Fibroblast of mammary gland (primary cell): Measurements from ENCODE around the gene INSRR.

Source experiments
- DNase-seq: peaks from one replicate; pipeline ENCODE4 v3.0.0-alpha.2; 2010; ENCODE audit warnings: low read depth
- H3K4me3 ChIP-seq: 2 replicates; pipeline ENCODE4 v1.5.1; 2011; ENCODE audit warnings: low read depth, mild to moderate bottlenecking, low read length, moderate library complexity; ENCODE audit not compliant: control insufficient read depth
- TF ChIP-seq, protein P1 (sequence below): conservative IDR thresholded peaks from 2 replicates; pipeline ENCODE4 v1.5.1; 2011; ENCODE audit warnings: low read depth, low read length, inconsistent platforms; ENCODE audit not compliant: control insufficient read depth, insufficient read depth

INSRR gene

DNA sequence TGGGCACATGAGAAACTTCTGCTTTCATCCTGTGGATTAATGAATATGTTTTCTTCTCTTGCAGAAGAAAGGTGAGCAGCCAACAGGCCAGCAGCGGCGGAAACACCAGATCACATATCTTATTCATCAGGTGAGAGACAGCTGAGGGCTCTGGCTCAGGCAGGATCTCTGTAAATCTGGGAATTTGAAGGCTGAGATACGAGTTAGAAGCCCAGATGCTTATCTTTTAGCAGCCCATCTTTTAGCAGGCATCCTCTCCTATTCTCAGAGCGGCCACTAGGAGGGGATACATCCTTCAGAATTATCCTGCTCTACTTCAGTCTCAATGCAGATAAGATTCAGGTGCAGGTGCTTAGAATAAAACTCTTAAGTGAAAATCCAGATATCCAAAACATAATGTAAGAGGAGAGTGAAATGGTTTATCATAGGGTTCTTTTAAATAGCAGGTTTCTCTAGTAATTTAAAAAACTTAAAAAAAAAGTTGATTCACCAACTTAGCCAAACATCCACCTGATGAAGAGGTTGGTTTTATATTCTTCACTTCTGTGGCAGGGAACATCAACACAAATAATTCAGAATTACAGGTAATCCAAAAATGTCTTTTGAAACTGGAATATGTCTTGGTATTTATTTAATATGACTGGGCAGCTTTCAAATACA, 61.6 kb downstream of the INSRR start:
- DNase-seq: peak; percentile 65
- TF ChIP-seq, protein P1, sequence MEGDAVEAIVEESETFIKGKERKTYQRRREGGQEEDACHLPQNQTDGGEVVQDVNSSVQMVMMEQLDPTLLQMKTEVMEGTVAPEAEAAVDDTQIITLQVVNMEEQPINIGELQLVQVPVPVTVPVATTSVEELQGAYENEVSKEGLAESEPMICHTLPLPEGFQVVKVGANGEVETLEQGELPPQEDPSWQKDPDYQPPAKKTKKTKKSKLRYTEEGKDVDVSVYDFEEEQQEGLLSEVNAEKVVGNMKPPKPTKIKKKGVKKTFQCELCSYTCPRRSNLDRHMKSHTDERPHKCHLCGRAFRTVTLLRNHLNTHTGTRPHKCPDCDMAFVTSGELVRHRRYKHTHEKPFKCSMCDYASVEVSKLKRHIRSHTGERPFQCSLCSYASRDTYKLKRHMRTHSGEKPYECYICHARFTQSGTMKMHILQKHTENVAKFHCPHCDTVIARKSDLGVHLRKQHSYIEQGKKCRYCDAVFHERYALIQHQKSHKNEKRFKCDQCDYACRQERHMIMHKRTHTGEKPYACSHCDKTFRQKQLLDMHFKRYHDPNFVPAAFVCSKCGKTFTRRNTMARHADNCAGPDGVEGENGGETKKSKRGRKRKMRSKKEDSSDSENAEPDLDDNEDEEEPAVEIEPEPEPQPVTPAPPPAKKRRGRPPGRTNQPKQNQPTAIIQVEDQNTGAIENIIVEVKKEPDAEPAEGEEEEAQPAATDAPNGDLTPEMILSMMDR: peak; percentile 88
- no peak overlapping the region for H3K4me3 ChIP-seq

DNA sequence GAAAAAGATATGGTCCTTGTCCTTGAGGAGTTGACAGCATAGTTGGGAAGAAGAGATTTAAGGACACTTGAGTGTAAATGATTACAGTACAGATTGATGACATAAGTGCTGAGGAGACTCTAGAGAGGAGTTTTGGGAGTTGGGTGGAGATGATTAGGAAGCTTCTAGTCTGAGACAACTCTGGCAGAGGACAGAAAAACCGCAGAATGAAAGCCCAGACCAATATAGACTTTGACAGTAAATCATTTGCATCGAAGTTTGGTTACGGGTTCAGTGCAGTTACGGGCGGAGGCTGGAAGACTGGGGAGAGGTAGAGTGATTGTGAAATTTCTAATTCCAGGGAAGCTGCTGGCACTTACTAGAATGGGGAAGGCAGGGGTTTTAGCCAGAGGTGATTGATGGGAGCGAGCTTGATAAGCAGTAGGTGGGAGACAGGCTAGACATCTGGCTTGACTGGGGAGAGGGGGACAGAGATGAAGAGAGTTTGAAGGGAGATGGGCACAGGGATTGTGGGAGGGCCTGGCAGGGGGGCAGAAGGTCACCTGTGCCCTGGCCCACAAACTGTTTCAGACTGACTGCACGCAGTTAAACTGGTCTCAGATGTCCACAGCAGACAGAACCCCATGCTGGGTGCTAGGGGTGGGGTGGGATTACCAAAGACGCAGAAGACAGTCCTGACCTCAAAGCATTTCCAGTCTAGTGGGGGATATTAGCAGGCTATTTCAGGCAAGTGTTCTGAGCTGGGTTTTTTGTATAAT, 62.4 kb downstream of the INSRR start:
- no peak overlapping the region for H3K4me3 ChIP-seq
- peak; percentile 45 for DNase-seq
- TF ChIP-seq, protein P1: no peak

DNA sequence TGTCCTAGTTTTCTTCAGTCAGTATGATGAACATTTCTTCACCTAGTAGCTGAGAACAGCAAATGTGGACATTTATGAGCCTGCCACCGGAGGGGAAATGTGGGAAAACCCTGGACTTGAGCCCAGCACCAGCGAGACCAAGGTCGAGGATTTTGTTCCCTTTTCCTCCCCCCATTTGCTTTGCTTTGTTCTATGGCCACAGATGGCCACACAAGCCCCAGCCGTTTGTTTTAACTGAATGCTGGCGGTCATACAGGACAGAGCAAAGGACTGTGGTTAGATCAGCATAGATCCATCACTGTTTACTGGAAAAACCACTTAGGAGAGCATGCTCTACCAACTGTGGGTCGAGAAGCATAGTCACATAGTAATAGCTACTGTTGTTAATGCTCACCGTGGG, 63.1 kb downstream of the INSRR start:
- no peak overlapping the region for H3K4me3 ChIP-seq
- DNase-seq: no peak
- TF ChIP-seq, protein P1: no peak

DNA sequence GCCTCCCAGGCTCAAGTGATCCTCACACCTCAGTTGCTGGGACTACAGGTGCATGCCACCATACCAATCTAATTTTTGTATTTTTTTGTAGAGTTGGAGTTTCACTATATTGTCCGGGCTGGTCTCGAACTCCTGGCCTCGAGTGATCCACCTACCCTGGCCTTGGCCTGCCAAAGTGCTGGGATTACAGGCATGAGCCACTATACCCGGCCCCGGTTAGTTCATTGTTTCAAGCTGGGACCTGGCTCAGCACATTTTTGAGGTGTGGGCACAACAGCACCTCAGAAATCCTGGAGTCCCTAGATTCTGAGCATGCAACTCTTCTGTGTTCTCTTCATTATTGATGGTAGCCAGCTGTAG, 63.6 kb downstream of the INSRR start:
- DNase-seq: no peak
- no peak overlapping the region for H3K4me3 ChIP-seq
- TF ChIP-seq, protein P1: no peak

DNA sequence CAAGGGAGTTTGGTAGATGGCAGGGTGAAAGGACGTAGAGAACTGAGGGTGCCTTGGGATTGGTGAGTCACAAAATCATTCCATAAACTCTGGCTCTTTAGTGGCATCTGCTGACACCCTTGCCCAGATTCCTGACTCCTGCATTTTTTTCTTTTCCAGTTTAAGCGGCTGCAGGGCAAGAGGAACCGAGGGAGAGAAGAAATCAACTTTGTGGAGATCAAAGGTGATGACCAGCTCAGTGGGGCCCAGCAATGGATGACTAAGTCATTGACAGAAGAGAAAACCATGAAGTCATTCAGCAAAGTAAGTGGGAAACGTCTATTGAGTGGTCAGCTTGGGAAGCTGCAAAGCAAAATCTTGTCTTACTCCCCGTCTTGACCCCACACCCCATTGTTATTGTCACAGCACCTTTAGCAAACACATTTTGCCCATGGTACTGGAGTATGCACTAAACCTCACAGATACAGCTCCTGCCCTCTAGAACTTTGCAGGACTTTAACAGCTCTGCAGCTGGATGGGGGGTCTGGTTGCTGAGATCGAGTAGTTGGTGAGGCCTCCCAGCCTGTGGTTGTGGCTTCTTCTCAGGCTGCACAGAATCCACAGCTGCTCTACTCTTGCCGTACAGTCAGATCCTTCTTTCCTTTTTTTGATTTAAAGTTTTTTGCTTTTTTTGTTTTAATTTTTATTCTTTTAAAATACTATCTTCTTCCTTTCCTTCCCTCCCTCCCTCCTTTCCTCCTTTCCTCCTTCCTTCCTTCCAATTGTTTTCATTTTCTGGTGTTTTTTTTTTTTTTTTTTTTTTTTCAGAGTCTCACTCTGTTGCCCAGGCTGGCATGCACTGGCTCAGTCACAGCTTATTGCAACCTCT, 64.2 kb downstream of the INSRR start:
- peak; percentile 46 for DNase-seq
- H3K4me3 ChIP-seq: no peak overlapping the region
- TF ChIP-seq, protein P1: no peak
